Keratinocyte (primary cell): Measurements from ENCODE around the gene EPHB6. TPM values are rescaled to one million over a fixed set of nuclear protein-coding genes. Genes with fewer than 3 reads are reported as not detected.

ENCODE experiments used
- DNase-seq: peaks from one replicate; pipeline ENCODE4 v3.0.0-alpha.2; 2011; ENCODE audit warnings: low read depth, missing footprints, low spot score
- FAIRE-seq: peaks from 2 replicates; lab custom pipeline; 2011; peaks lifted over from hg19 to GRCh38; lab: Jason Lieb, UNC
- H2AFZ ChIP-seq: 2 replicates; pipeline ENCODE4 v1.6.0; 2012; ENCODE audit warnings: low read length, control low read depth, inconsistent platforms; ENCODE audit not compliant: control insufficient read depth
- H3K27ac ChIP-seq: 2 replicates; pipeline ENCODE4 v1.5.1; 2011; ENCODE audit warnings: low read length; ENCODE audit not compliant: control insufficient read depth, insufficient read depth
- H3K27me3 ChIP-seq: 3 replicates; pipeline ENCODE4 v1.6.0; 2011; ENCODE audit warnings: low read length; ENCODE audit not compliant: control insufficient read depth, insufficient read depth; ENCODE audit errors: extremely low read depth
- H3K36me3 ChIP-seq, 2 experiments: 2 replicates in 1 of 2; 3 replicates in 1 of 2; pipeline ENCODE4 v1.5.1; 2011; ENCODE audit warnings: low read length in 2 of 2, mild to moderate bottlenecking in 1 of 2; ENCODE audit not compliant: control insufficient read depth in 2 of 2, insufficient read depth in 2 of 2; ENCODE audit errors: extremely low read depth in 1 of 2
- H3K4me1 ChIP-seq: 3 replicates; pipeline ENCODE4 v1.5.1; 2011; ENCODE audit warnings: low read length; ENCODE audit not compliant: control insufficient read depth, insufficient read depth; ENCODE audit errors: extremely low read depth
- H3K4me2 ChIP-seq: 3 replicates; pipeline ENCODE4 v1.6.0; 2011; ENCODE audit warnings: low read depth, low read length; ENCODE audit not compliant: control insufficient read depth, insufficient read depth; ENCODE audit errors: extremely low read depth
- H3K4me3 ChIP-seq, 3 experiments: fragments of 200-600 bp in 1 of 3; sonication (generic) in 1 of 3; 2 replicates in 2 of 3; 3 replicates in 1 of 3; pipeline ENCODE4 v1.5.1; 2011 to 2016; ENCODE audit warnings: low read length in 3 of 3, mild to moderate bottlenecking in 3 of 3, control low read depth in 2 of 3, inconsistent platforms in 1 of 3, low read depth in 1 of 3, mixed read lengths in 1 of 3, mixed run types in 1 of 3, moderate library complexity in 1 of 3; ENCODE audit not compliant: control insufficient read depth in 2 of 3, insufficient read depth in 2 of 3; ENCODE audit errors: extremely low read depth in 1 of 3
- H3K79me2 ChIP-seq: 2 replicates; pipeline ENCODE4 v1.6.0; 2012; ENCODE audit warnings: low read length; ENCODE audit not compliant: control insufficient read depth, insufficient read depth
- H3K9ac ChIP-seq: 3 replicates; pipeline ENCODE4 v1.6.0; 2011; ENCODE audit warnings: low read length; ENCODE audit not compliant: control insufficient read depth, insufficient read depth; ENCODE audit errors: extremely low read depth
- H3K9me1 ChIP-seq: 3 replicates; pipeline ENCODE4 v1.6.0; 2011; ENCODE audit warnings: low read length; ENCODE audit not compliant: control insufficient read depth, insufficient read depth; ENCODE audit errors: extremely low read depth
- H3K9me3 ChIP-seq: 2 replicates; pipeline ENCODE4 v1.5.1; 2012; ENCODE audit warnings: low read depth, low read length; ENCODE audit not compliant: control insufficient read depth
- H4K20me1 ChIP-seq: 3 replicates; pipeline ENCODE4 v1.6.0; 2011; ENCODE audit warnings: low read length; ENCODE audit not compliant: control insufficient read depth, insufficient read depth; ENCODE audit errors: extremely low read depth
- CTCF ChIP-seq, 3 experiments: IDR thresholded peaks in 1 of 3; conservative IDR thresholded peaks in 1 of 3; optimal IDR thresholded peaks in 1 of 3; 2 replicates in 2 of 3; 3 replicates in 1 of 3; pipeline versions ENCODE3 to v1.5.1; 2011; ENCODE audit warnings: low read length in 3 of 3, mild to moderate bottlenecking in 3 of 3, moderate library complexity in 2 of 3, control low read depth in 1 of 3, inconsistent platforms in 1 of 3; ENCODE audit not compliant: insufficient read depth in 2 of 3; ENCODE audit errors: extremely low read depth in 1 of 3
- EZH2 ChIP-seq: IDR thresholded peaks from one replicate; pipeline ENCODE4 v1.6.1; 2012; ENCODE audit warnings: inconsistent platforms, mild to moderate bottlenecking, low read length, moderate library complexity
- dilution Hi-C: fragments of 300-500 bp; cut with MboI; formaldehyde crosslinking; loops from one replicate; pipeline ENCODE4 v1.7.0; 2020; ENCODE audit warnings: low sequenced_read_pairs; ENCODE audit not compliant: extremely low pct_ligation_motif_present
- polyA plus RNA-seq, 5 experiments: library from polyadenylated mRNA; depleted of rRNA in 3 of 5; stranded (reverse) in 3 of 5; stranded (forward) in 1 of 5; unstranded in 1 of 5; fragments of >200 nt; gene quantifications; 1 replicate in 1 of 5; 2 replicates in 3 of 5; 3 replicates in 1 of 5; pipeline versions ENCODE4 v1.2.1 to v1.2.3, GENCODE V29; 2011 to 2012; ENCODE audit warnings: missing spikeins in 2 of 5, low read depth in 1 of 5, low replicate concordance in 1 of 5

EPHB6 gene
- polyA plus RNA-seq, 1 donor (not counting 4 experiments of a cell fraction or from before 2014, with no cell fraction given), result 1.9 TPM

GRCh38 chr7:142857625-142858024, 2.7 kb downstream of the EPHB6 start:
- Histone ChIP-seq H3K36me3 (no peaks in the 10 kb centered on the region), H3K9me1 (no peaks in the 10 kb centered on the region), H3K4me3 (no peak overlapping the region), H3K27ac (no peak overlapping the region), H3K9me3 (no peaks in the 10 kb centered on the region), H3K79me2 (no peaks in the 10 kb centered on the region), H3K4me1 (peaks cover 14% of the 10 kb centered on the region), H4K20me1 (no peaks in the 10 kb centered on the region), H2AFZ (no peak overlapping the region), H3K27me3 (peaks cover 10% of the 10 kb centered on the region), H3K9ac (no peak overlapping the region), H3K4me2 (no peak overlapping the region)
- DNase-seq, result no peak
- no peak for FAIRE-seq
- dilution Hi-C loops, result no loop called here
- TF ChIP-seq CTCF (optimal IDR thresholded peaks at IDR 0.05 in 1 of 3, IDR thresholded peaks at IDR 0.05 in 1 of 3, conservative IDR thresholded peaks at IDR 0.05 in 1 of 3; ENCODE audit: extremely low read depth in 1 of 3, insufficient read depth in 2 of 3, low read length in 3 of 3) (no peak), EZH2 (no peak)

GRCh38 chr7:142859411-142859810, 4.5 kb downstream of the EPHB6 start:
- H4K20me1 ChIP-seq, result no peaks in the 10 kb centered on the region
- no peak overlapping the region for H2AFZ ChIP-seq
- no peak overlapping the region for H3K4me3 ChIP-seq
- H3K27ac ChIP-seq, result no peak overlapping the region
- no peaks in the 10 kb centered on the region for H3K36me3 ChIP-seq
- no peaks in the 10 kb centered on the region for H3K9me1 ChIP-seq
- no peaks in the 10 kb centered on the region for H3K9me3 ChIP-seq
- FAIRE-seq (no peak), DNase-seq (no peak)
- peaks cover 8% of the 10 kb centered on the region for H3K4me1 ChIP-seq
- H3K9ac ChIP-seq, result no peak overlapping the region
- TF ChIP-seq CTCF (optimal IDR thresholded peaks at IDR 0.05 in 1 of 3, IDR thresholded peaks at IDR 0.05 in 1 of 3, conservative IDR thresholded peaks at IDR 0.05 in 1 of 3; ENCODE audit: extremely low read depth in 1 of 3, insufficient read depth in 2 of 3, low read length in 3 of 3) (no peak), EZH2 (no peak)
- H3K4me2 ChIP-seq, result no peak overlapping the region
- peaks cover 10% of the 10 kb centered on the region for H3K27me3 ChIP-seq
- no peaks in the 10 kb centered on the region for H3K79me2 ChIP-seq
- dilution Hi-C loops, result no loop called here
